ENCODE measurements around the gene DNAI7.

DNAI7 gene

DNA sequence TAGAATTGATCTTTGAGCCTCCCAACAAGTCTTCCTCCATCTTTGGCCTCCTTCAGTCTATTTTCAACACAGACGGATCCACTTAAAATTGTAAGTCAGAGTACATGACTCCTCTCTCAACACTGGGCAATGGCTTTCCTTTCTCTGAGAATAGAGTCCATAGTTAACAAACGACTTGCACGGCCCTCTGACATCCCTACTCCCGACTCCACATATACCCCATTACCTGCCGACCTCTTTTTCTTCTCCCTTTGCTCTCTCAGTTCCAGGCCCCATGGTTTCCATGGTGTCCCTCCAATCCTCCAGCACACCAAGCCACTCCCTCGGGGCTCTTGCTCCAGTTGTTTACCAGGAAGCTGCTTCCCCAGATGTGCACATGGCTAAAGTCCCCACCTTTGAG lies 84.7 kb downstream of the DNAI7 start:
- H3K4me3 ChIP-seq: no peak overlapping the region
- no peaks in the 10 kb centered on the region for H3K9me3 ChIP-seq
- in situ Hi-C loops (cut with MboI; ENCODE audit: low sequenced_read_pairs): no loop called here

DNA sequence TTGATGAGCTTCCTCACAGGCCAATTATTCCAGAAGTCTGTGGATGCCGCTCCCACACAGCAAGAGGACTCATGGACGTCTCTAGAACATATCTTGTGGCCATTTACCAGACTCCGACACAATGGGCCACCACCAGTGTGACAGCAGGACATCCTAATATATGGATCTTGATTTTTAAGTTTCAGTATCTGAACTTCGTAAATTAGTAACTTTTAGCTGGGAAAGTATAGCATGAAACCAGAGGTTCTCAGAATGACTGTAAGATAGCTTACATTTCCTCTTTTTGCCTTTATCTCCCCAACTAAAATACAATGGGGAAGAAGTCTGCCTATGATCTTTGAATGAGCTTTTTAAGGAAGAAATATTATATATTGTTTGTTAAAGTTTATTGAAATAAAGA lies 87.0 kb downstream of the DNAI7 start:
- no peaks in the 10 kb centered on the region for H3K4me1 ChIP-seq
- no peaks in the 10 kb centered on the region for H3K36me3 ChIP-seq (replicated peaks)
- H3K4me3 ChIP-seq: no peak overlapping the region
- no peaks in the 10 kb centered on the region for H3K27me3 ChIP-seq (ENCODE audit: low read depth)
- no peaks in the 10 kb centered on the region for H3K9me3 ChIP-seq
- in situ Hi-C loops (cut with MboI; ENCODE audit: low sequenced_read_pairs): no loop called here
- DNase-seq (ENCODE audit: low spot score in 2 of 2): no peak

More for the DNA sequence above, 84.7 kb downstream of the DNAI7 start:
- Histone ChIP-seq H3K36me3 (replicated peaks) (no peaks in the 10 kb centered on the region), H3K4me1 (no peaks in the 10 kb centered on the region), H3K27me3 (ENCODE audit: low read depth) (0 out of 2 replicates have a peak, but pooled peaks cover 2% of the 10 kb centered on the region)
- no peak for DNase-seq (ENCODE audit: low spot score in 2 of 2)

DNA sequence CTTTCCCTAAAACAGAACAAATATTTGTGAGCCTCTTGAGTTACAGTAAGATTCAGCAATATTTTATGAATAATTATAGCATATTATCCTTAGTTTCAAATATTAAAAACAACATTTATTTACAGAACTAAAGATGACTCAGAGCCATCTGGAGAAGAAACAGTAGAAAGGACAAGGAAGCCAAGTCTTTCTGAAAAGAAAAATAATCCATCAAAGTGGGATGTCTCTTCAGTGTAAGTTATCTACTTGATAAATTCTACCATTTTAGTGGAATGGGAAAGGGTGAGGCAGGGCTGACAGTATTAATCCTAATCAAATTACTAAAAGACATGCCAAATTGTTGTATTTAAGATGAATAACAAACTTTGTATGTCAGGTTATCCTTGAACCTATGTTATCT lies 88.1 kb downstream of the DNAI7 start:
- no peak for DNase-seq (ENCODE audit: low spot score in 2 of 2)
- in situ Hi-C loops (cut with MboI; ENCODE audit: low sequenced_read_pairs): no loop called here

GRCh38 chr12:25102402-25102801 lies 92.6 kb downstream of the DNAI7 start:
- Histone ChIP-seq H3K9me3 (no peaks in the 10 kb centered on the region), H3K36me3 (replicated peaks) (no peaks in the 10 kb centered on the region), H3K4me1 (no peaks in the 10 kb centered on the region), H3K27me3 (ENCODE audit: low read depth) (no peaks in the 10 kb centered on the region), H3K4me3 (no peak overlapping the region)
- no peak for DNase-seq (ENCODE audit: low spot score in 2 of 2)
- in situ Hi-C loops (cut with MboI; ENCODE audit: low sequenced_read_pairs): no loop called here

More for the DNA sequence above, 88.1 kb downstream of the DNAI7 start:
- Histone ChIP-seq H3K9me3 (no peaks in the 10 kb centered on the region), H3K27me3 (ENCODE audit: low read depth) (no peaks in the 10 kb centered on the region), H3K4me3 (no peak overlapping the region), H3K36me3 (replicated peaks) (no peaks in the 10 kb centered on the region), H3K4me1 (no peaks in the 10 kb centered on the region)

- Histone ChIP-seq H3K4me1 (no peaks in the 10 kb centered on the region), H3K4me3 (no peak overlapping the region), H3K9me3 (no peaks in the 10 kb centered on the region), H3K27me3 (ENCODE audit: low read depth) (no peaks in the 10 kb centered on the region), H3K36me3 (replicated peaks) (no peaks in the 10 kb centered on the region)
- in situ Hi-C loops (cut with MboI; ENCODE audit: low sequenced_read_pairs): no loop called here
- no peak for DNase-seq (ENCODE audit: low spot score in 2 of 2)
These were observed 93.9 kb downstream of the DNAI7 start for GRCh38 chr12:25101092-25101445.

DNA sequence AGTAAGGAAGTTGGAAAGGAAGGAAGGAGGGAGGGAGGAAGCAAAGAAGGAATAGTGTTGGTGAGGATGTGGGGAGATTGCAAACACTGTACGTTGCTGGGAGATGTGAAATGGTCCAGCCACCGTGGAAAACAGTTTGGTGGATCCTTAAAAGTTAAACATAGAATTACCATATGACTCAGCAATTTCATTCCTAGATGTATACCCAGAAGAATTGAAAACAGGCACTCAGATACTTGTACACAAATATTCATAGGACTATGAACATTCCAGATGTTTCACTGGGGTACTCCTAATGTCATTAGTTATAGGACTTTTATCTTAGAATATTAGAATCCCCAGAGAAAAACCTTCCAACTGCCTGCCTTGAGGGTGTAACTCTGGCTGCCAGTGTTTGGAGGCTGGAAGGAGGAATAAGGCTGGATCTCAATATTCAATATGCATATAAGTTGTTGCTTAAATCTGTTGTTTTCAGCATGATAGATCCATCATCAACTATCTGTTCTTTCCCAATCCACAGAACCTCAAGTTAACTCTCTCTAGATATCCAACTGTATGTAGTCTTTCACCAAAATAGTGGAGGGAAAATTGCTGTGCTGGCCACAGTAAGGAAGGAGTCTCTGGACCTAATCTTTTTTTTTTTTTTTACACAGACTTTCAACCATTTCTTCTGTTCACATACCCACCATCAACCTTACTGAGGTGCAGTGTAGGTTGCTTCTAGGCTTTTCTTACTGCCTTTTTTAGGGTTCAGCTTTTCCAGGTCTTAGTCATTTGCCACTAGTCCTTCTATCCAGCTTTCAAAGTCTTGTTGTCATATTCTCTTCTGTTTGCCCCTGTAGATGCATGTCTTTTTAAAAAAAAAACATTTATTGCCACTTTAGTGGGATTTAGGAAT lies 94.5 kb downstream of the DNAI7 start:
- Histone ChIP-seq H3K36me3 (replicated peaks) (no peaks in the 10 kb centered on the region), H3K27me3 (ENCODE audit: low read depth) (no peaks in the 10 kb centered on the region), H3K4me3 (no peak overlapping the region), H3K9me3 (no peaks in the 10 kb centered on the region), H3K4me1 (no peaks in the 10 kb centered on the region)
- no peak for DNase-seq (ENCODE audit: low spot score in 2 of 2)
- in situ Hi-C loops (cut with MboI; ENCODE audit: low sequenced_read_pairs): no loop called here

DNA sequence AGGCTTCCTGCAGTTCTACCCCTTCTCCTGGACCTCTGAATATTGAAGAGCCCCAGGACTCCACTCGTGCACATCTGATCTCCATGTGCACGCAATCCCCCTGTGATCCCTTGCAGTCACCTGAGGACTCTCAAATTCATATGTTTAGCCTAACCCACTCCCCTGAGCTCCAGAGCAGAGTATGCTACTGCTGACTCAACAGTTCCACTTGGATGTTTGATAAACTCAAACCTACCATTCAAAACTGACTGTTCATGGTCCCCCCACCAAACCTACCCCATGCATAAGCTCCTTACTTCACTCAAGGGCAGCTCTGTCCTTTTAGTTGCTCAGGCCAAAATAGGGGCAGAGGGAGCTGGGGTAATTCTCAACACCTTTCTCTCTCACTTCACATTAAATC lies 96.0 kb downstream of the DNAI7 start:
- in situ Hi-C loops (cut with MboI; ENCODE audit: low sequenced_read_pairs): no loop called here

DNA sequence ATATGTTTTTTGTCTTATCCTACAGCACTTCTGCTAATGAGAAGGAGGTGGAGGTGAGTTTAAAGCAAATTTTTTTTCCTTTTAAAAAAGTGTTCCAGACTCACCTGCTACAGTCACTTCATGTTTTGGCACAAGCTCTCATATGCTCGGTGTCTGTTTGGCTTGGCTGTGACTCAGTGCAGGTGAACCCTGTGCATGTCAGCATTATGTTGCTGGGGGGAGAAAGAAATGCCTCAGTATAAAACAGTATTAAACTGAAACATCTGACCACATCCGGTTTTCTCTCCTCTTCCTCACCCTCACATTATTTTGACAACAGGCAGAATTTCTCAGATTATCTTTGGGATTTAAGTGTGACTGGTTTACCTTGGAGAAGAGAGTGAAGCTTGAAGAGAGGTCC lies 105.2 kb downstream of the DNAI7 start:
- Histone ChIP-seq H3K9me3 (no peaks in the 10 kb centered on the region), H3K4me1 (peaks cover 5% of the 10 kb centered on the region), H3K4me3 (no peak overlapping the region), H3K27me3 (ENCODE audit: low read depth) (peaks cover 6% of the 10 kb centered on the region; the same call in 1 of the 2 replicates), H3K36me3 (replicated peaks) (no peaks in the 10 kb centered on the region)
- in situ Hi-C loops (cut with MboI; ENCODE audit: low sequenced_read_pairs): no loop called here
- no peak for DNase-seq (ENCODE audit: low spot score in 2 of 2)

More for the DNA sequence above, 96.0 kb downstream of the DNAI7 start:
- H3K27me3 ChIP-seq (ENCODE audit: low read depth): no peaks in the 10 kb centered on the region
- no peaks in the 10 kb centered on the region for H3K9me3 ChIP-seq
- no peaks in the 10 kb centered on the region for H3K4me1 ChIP-seq
- H3K36me3 ChIP-seq (replicated peaks): no peaks in the 10 kb centered on the region
- DNase-seq (ENCODE audit: low spot score in 2 of 2): no peak
- H3K4me3 ChIP-seq: no peak overlapping the region

DNA sequence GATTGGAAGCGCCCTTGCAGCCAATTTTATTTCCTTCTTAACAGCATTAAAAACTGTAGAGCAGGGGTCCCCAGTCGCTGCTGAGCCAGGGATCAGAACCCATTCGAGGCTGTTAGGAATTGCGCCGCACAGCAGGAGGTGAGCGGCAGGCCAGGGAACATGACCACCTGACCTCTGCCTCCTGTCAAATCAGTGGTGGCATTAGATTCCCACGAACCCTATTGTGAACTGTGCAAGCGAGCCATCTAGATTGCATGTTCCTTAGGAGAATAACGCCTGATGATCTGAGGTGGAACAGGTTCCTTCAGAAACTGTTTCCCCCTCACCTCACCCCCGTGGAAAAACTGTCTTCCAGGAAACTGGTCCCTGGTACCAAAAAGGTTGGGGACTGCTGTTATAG lies 107.4 kb downstream of the DNAI7 start:
- H3K4me1 ChIP-seq: peaks cover 5% of the 10 kb centered on the region
- peaks cover 6% of the 10 kb centered on the region; the same call in 1 of the 2 replicates for H3K27me3 ChIP-seq (ENCODE audit: low read depth)
- H3K9me3 ChIP-seq: no peaks in the 10 kb centered on the region
- no peaks in the 10 kb centered on the region for H3K36me3 ChIP-seq (replicated peaks)
- in situ Hi-C loops (cut with MboI; ENCODE audit: low sequenced_read_pairs): no loop called here
- H3K4me3 ChIP-seq: no peak overlapping the region
- DNase-seq (ENCODE audit: low spot score in 2 of 2): no peak

DNA sequence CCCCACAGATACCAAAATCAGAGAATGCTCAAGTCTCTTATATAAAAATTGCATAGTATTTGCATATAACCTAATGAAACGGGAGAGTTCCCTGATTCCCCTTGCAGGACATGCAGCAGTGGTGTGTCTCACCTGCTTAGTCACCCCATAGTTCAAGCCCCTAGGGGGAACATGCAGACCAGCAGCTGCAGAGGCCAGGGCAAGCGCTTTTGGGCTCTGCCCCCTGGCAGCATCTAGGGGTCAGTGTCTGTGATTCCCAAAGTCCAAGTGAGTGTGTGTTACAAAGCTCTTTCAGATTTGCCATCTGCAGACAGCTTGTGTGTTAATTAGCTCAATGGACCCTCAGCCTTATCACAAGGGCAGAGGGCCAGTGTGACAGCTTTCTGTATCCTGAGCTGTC lies 110.1 kb downstream of the DNAI7 start:
- in situ Hi-C loops (cut with MboI; ENCODE audit: low sequenced_read_pairs): no loop called here
- Histone ChIP-seq H3K36me3 (replicated peaks) (no peaks in the 10 kb centered on the region), H3K4me3 (no peak overlapping the region), H3K9me3 (no peaks in the 10 kb centered on the region), H3K4me1 (no peaks in the 10 kb centered on the region), H3K27me3 (ENCODE audit: low read depth) (no peaks in the 10 kb centered on the region)
- DNase-seq (ENCODE audit: low spot score in 2 of 2): no peak

GRCh38 chr12:25083211-25083610 lies 111.7 kb downstream of the DNAI7 start:
- Histone ChIP-seq H3K9me3 (no peaks in the 10 kb centered on the region), H3K4me1 (no peaks in the 10 kb centered on the region), H3K36me3 (replicated peaks) (no peaks in the 10 kb centered on the region), H3K4me3 (no peak overlapping the region), H3K27me3 (ENCODE audit: low read depth) (no peaks in the 10 kb centered on the region)
- in situ Hi-C loops (cut with MboI; ENCODE audit: low sequenced_read_pairs): no loop called here
- DNase-seq (ENCODE audit: low spot score in 2 of 2): no peak

DNA sequence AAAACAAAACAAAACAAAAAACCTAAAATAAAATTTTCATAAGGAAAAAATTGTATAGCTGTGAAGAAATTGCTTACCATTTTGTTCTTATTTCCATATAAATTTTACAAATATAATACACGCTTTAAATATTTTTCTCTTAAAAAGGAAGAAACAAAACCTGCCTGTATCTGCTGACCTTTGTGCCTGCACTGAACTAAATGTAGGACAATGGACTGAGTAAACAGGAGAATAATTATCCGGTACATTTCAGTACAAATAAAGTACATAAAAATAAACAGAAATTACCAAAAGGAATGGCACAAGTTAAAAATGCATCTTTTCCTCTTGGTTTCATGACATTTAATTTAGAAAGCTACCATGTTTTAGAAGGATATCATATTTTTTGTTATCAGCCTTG lies 112.3 kb downstream of the DNAI7 start:
- no peak for DNase-seq (ENCODE audit: low spot score in 2 of 2)
- Histone ChIP-seq H3K9me3 (no peaks in the 10 kb centered on the region), H3K4me3 (no peak overlapping the region), H3K27me3 (ENCODE audit: low read depth) (no peaks in the 10 kb centered on the region), H3K4me1 (no peaks in the 10 kb centered on the region), H3K36me3 (replicated peaks) (no peaks in the 10 kb centered on the region)
- in situ Hi-C loops (cut with MboI; ENCODE audit: low sequenced_read_pairs): no loop called here

DNA sequence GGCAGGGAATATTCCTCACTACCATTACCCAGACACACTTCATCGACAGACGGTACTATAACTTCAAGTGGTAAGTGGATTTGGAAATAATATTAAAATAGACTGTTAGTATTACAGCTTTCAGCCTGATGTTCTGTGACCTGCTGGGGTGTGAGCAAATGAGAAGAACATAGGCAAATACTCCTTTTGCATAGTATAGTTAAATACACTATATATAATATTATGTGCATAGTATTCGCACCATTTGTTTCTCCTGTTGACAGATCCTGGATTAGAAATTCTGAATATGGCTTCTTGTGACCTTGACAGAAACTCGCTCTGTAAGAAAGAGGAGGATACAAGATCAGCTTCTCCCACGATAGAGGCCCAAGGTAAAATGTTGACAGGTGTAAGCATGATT lies 115.6 kb downstream of the DNAI7 start:
- H3K36me3 ChIP-seq (replicated peaks): no peaks in the 10 kb centered on the region
- no peaks in the 10 kb centered on the region for H3K27me3 ChIP-seq (ENCODE audit: low read depth)
- DNase-seq (ENCODE audit: low spot score in 2 of 2): no peak
- in situ Hi-C loops (cut with MboI; ENCODE audit: low sequenced_read_pairs): no loop called here
- no peak overlapping the region for H3K4me3 ChIP-seq
- H3K4me1 ChIP-seq: no peaks in the 10 kb centered on the region
- no peaks in the 10 kb centered on the region for H3K9me3 ChIP-seq

- Histone ChIP-seq H3K4me1 (no peaks in the 10 kb centered on the region), H3K27me3 (ENCODE audit: low read depth) (no peaks in the 10 kb centered on the region), H3K36me3 (replicated peaks) (no peaks in the 10 kb centered on the region), H3K9me3 (no peaks in the 10 kb centered on the region), H3K4me3 (no peak overlapping the region)
- in situ Hi-C loops (cut with MboI; ENCODE audit: low sequenced_read_pairs): no loop called here
- DNase-seq (ENCODE audit: low spot score in 2 of 2): no peak
These were observed 120.0 kb downstream of the DNAI7 start for GRCh38 chr12:25074954-25075353.

DNA sequence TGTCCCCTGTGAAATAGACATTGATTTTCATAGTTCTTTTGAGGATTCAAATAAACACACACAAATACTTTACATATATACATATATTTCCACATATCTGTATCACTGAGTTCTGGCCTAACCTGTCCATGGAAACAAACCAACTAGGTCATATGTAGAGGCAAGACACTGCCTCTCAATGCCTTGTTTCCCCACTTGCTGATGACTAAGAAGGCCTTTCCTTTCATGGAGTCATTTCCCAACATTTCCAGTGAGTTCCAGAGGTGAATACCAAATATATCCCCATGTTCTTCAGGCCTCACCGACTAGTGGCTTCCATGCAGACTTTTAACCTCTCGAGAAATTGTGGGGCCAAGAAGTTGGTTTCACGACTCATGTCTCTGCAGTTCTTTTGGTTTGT lies 120.8 kb downstream of the DNAI7 start:
- DNase-seq (ENCODE audit: low spot score in 2 of 2): no peak
- no peak overlapping the region for H3K4me3 ChIP-seq
- no peaks in the 10 kb centered on the region for H3K4me1 ChIP-seq
- no peaks in the 10 kb centered on the region for H3K9me3 ChIP-seq
- in situ Hi-C loops (cut with MboI; ENCODE audit: low sequenced_read_pairs): no loop called here
- no peaks in the 10 kb centered on the region for H3K27me3 ChIP-seq (ENCODE audit: low read depth)
- no peaks in the 10 kb centered on the region for H3K36me3 ChIP-seq (replicated peaks)

All from HAP-1 (cell line).